Measurements from ENCODE around the gene PLXNB2. TPM values are rescaled to one million over a fixed set of nuclear protein-coding genes. Genes with fewer than 3 reads are reported as not detected.
A peak's percentile ranks its signal among the peaks of the same experiment; 100 is the strongest.

The PLXNB2 gene
- total RNA-seq, 5 donors from 2014 or later (not counting 1 experiment from before 2014, with no cell fraction given): 4.3 to 11.8 (median 6.5) TPM

GRCh38 chr22:50269970-50270665, 37.3 kb downstream of the PLXNB2 start, which contains the start of gene MAPK11:
Gene MAPK11 (minus strand): TSS chr22:50270380. CDS start chr22:50270292, 88 bp downstream.
- Mint-ChIP-seq H3K4me3 (peak within 1 kb of the TSS; percentile 68 to 76 (median 75)), H3K4me1 (peaks cover 14 to 26% (median 16%) of the 10 kb centered on the region in 3 donors), H3K9me3 (no peaks in the 10 kb centered on the region), H3K36me3 (no peaks in the 10 kb centered on the region), H3K27me3 (peaks cover 0 to 2% of the 10 kb centered on the region in 2 donors), H3K27ac (no peak within 1 kb of the TSS)
- Histone ChIP-seq H3K27me3 (replicated peaks in 1 of 2; ENCODE audit: control insufficient read depth in 2 of 2, extremely low read depth in 1 of 2, insufficient read depth in 2 of 2, low read length in 1 of 2) (peaks cover 0 to 29% of the 10 kb centered on the region in 2 experiments), H3K27ac (ENCODE audit: low read length) (no peak within 1 kb of the TSS), H3K9me3 (no peaks in the 10 kb centered on the region), H3K36me3 (ENCODE audit: control insufficient read depth in 2 of 2, extremely low read depth in 1 of 2, insufficient read depth in 1 of 2, low read length in 1 of 2) (no peaks in the 10 kb centered on the region), H3K4me1 (ENCODE audit: control insufficient read depth in 1 of 2, extremely low read depth in 1 of 2, insufficient read depth in 2 of 2, low read length in 2 of 2) (peaks cover 2 to 44% of the 10 kb centered on the region in 2 experiments), H3K4me3 (ENCODE audit: control insufficient read depth in 1 of 2, extremely low read depth in 1 of 2, low read length in 1 of 2) (peak within 1 kb of the TSS; percentile 53 to 71)
- DNase-seq (peak; percentile 40 to 85 (median 63)), ATAC-seq (replicated peaks in 1 of 4) (peak; percentile 76 to 77 (median 76))
- ChIA-PET POLR2A (no interaction called here), CTCF (interaction anchor here in 1 of 2 donors (0.6 kb wide), 2 partner anchors 210 to 1814 kb away, joined by 3 to 6 read pairs; no protein-coding TSS in a partner anchor)
- WGBS (ENCODE audit: insufficient coverage): under 1% methylated on average over 61 of the region's 92 CpGs

DNA sequence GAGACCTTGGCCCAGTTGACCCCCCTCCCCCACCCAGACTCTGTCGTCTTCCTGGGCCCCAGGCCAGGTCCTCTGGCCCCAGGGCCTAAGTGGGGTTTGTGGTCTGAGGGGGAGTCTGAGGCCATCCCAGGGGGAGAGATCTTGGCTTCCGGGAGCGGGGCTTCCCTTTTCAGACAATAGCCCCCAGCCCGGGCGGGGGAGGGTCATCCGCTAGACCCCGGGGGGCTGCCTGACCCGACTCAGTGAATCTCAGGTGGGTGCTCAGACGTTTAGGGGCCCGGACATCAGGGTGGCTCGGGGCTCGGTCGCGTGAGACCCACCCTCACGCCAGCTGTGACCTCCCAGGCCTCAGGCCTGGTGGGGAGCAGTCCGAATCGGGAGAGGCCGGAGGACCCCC, 37.9 kb downstream of the PLXNB2 start:
- H3K27me3 Mint-ChIP-seq: peaks cover 0 to 3% of the 10 kb centered on the region in 2 donors
- no peaks in the 10 kb centered on the region for H3K36me3 Mint-ChIP-seq
- H3K27ac ChIP-seq (ENCODE audit: low read length): no peak overlapping the region
- H3K4me3 Mint-ChIP-seq: peak overlapping the region; percentile 39 to 68 (median 61)
- H3K9me3 Mint-ChIP-seq: no peaks in the 10 kb centered on the region
- peaks cover 12 to 26% (median 14%) of the 10 kb centered on the region in 3 donors for H3K4me1 Mint-ChIP-seq
- H3K27me3 ChIP-seq (replicated peaks in 1 of 2; ENCODE audit: control insufficient read depth in 2 of 2, extremely low read depth in 1 of 2, insufficient read depth in 2 of 2, low read length in 1 of 2): peaks cover 0 to 29% of the 10 kb centered on the region in 2 experiments
- ChIA-PET CTCF (interaction anchor here in 1 of 2 donors (0.6 kb wide), 2 partner anchors 210 to 1813 kb away, joined by 3 to 6 read pairs; no protein-coding TSS in a partner anchor), POLR2A (no interaction called here)
- ATAC-seq (replicated peaks in 1 of 4) (no peak), DNase-seq (no peak)
- no peaks in the 10 kb centered on the region for H3K9me3 ChIP-seq
- H3K4me3 ChIP-seq (ENCODE audit: control insufficient read depth in 1 of 2, extremely low read depth in 1 of 2, low read length in 1 of 2): peak overlapping the region in 1 of 2 donors; percentile 53
- no peaks in the 10 kb centered on the region for H3K36me3 ChIP-seq (ENCODE audit: control insufficient read depth in 2 of 2, extremely low read depth in 1 of 2, insufficient read depth in 1 of 2, low read length in 1 of 2)
- 9% methylated on average over 7 of the region's 18 CpGs for WGBS (ENCODE audit: insufficient coverage)
- H3K4me1 ChIP-seq (ENCODE audit: control insufficient read depth in 1 of 2, extremely low read depth in 1 of 2, insufficient read depth in 2 of 2, low read length in 2 of 2): peaks cover 2 to 44% of the 10 kb centered on the region in 2 experiments
- no peak overlapping the region for H3K27ac Mint-ChIP-seq

- ATAC-seq (replicated peaks in 1 of 4): no peak
- CTCF ChIA-PET: no interaction called here
- H3K27me3 ChIP-seq (replicated peaks in 1 of 2; ENCODE audit: control insufficient read depth in 2 of 2, extremely low read depth in 1 of 2, insufficient read depth in 2 of 2, low read length in 1 of 2): peaks cover 0 to 30% of the 10 kb centered on the region in 2 experiments
These were observed 38.8 kb downstream of the PLXNB2 start for GRCh38 chr22:50268655-50269113.

GRCh38 chr22:50267591-50268390, 39.7 kb downstream of the PLXNB2 start:
- H3K9me3 ChIP-seq: no peaks in the 10 kb centered on the region
- no peaks in the 10 kb centered on the region for H3K36me3 ChIP-seq (ENCODE audit: control insufficient read depth in 2 of 2, extremely low read depth in 1 of 2, insufficient read depth in 1 of 2, low read length in 1 of 2)
- H3K4me3 ChIP-seq (ENCODE audit: control insufficient read depth in 1 of 2, extremely low read depth in 1 of 2, low read length in 1 of 2): no peak overlapping the region
- 33% methylated on average over 50 of the region's 75 CpGs for WGBS (ENCODE audit: insufficient coverage)
- peak overlapping the region in 1 of 3 donors; percentile 68 for H3K4me3 Mint-ChIP-seq
- DNase-seq (peak in 26 of 35 experiments; percentile 16 to 74 (median 42)), ATAC-seq (replicated peaks in 1 of 4) (peak in 1 of 4 experiments; percentile 42)
- H3K27ac ChIP-seq (ENCODE audit: low read length): no peak overlapping the region
- peaks cover 2 to 40% of the 10 kb centered on the region in 2 experiments for H3K4me1 ChIP-seq (ENCODE audit: control insufficient read depth in 1 of 2, extremely low read depth in 1 of 2, insufficient read depth in 2 of 2, low read length in 2 of 2)
- H3K27ac Mint-ChIP-seq: no peak overlapping the region
- H3K9me3 Mint-ChIP-seq: no peaks in the 10 kb centered on the region
- H3K4me1 Mint-ChIP-seq: peaks cover 7 to 20% (median 12%) of the 10 kb centered on the region in 3 donors
- ChIA-PET POLR2A (no interaction called here), CTCF (interaction anchor here in 1 of 2 donors (0.7 to 0.8 kb wide), 2 partner anchors 29 to 94 kb away, joined by 3 to 8 read pairs; no protein-coding TSS in a partner anchor)
- no peaks in the 10 kb centered on the region for H3K36me3 Mint-ChIP-seq
- H3K27me3 ChIP-seq (replicated peaks in 1 of 2; ENCODE audit: control insufficient read depth in 2 of 2, extremely low read depth in 1 of 2, insufficient read depth in 2 of 2, low read length in 1 of 2): peaks cover 0 to 37% of the 10 kb centered on the region in 2 experiments
- peaks cover 0 to 8% of the 10 kb centered on the region in 2 donors for H3K27me3 Mint-ChIP-seq

More at GRCh38 chr22:50268655-50269113, 38.8 kb downstream of the PLXNB2 start:
- Mint-ChIP-seq H3K4me3 (peak overlapping the region in 2 of 3 donors; percentile 28 to 68), H3K27ac (no peak overlapping the region), H3K27me3 (peaks cover 0 to 3% of the 10 kb centered on the region in 2 donors), H3K4me1 (peaks cover 7 to 20% (median 12%) of the 10 kb centered on the region in 3 donors), H3K9me3 (no peaks in the 10 kb centered on the region), H3K36me3 (no peaks in the 10 kb centered on the region)
- peaks cover 2 to 40% of the 10 kb centered on the region in 2 experiments for H3K4me1 ChIP-seq (ENCODE audit: control insufficient read depth in 1 of 2, extremely low read depth in 1 of 2, insufficient read depth in 2 of 2, low read length in 2 of 2)
- H3K27ac ChIP-seq (ENCODE audit: low read length): no peak overlapping the region
- H3K36me3 ChIP-seq (ENCODE audit: control insufficient read depth in 2 of 2, extremely low read depth in 1 of 2, insufficient read depth in 1 of 2, low read length in 1 of 2): no peaks in the 10 kb centered on the region
- 89% methylated on average over 5 of the region's 9 CpGs for WGBS (ENCODE audit: insufficient coverage)
- DNase-seq: no peak
- no peaks in the 10 kb centered on the region for H3K9me3 ChIP-seq
- POLR2A ChIA-PET: no interaction called here
- H3K4me3 ChIP-seq (ENCODE audit: control insufficient read depth in 1 of 2, extremely low read depth in 1 of 2, low read length in 1 of 2): no peak overlapping the region

DNA sequence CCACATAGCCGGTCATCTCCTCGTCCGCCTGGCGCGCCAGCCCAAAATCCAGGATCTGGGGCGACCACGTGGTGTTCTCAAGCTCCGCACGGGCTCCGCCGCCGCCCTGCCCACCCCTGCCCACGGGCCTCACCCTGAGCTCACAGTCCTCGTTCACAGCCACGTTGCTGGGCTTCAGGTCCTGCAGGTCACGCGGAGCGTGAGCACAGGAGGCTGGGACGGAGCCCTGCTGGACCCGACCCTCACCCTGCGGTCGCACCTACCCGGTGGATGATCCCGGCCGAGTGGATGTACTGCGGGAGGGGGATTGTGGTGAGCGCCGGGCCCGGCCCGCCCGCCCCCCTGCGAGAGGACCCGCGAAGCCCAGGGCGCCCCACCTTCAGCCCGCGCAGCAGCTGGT, 40.5 kb downstream of the PLXNB2 start:
- H3K27me3 Mint-ChIP-seq: peaks cover 5 to 16% of the 10 kb centered on the region in 2 donors
- no peak overlapping the region for H3K27ac Mint-ChIP-seq
- ChIA-PET CTCF (no interaction called here), POLR2A (no interaction called here)
- H3K4me3 Mint-ChIP-seq: no peak overlapping the region
- no peaks in the 10 kb centered on the region for H3K36me3 ChIP-seq (ENCODE audit: control insufficient read depth in 2 of 2, extremely low read depth in 1 of 2, insufficient read depth in 1 of 2, low read length in 1 of 2)
- no peak for DNase-seq
- WGBS (ENCODE audit: insufficient coverage): 90% methylated on average over 28 of the region's 37 CpGs
- no peaks in the 10 kb centered on the region for H3K9me3 Mint-ChIP-seq
- H3K27me3 ChIP-seq (replicated peaks in 1 of 2; ENCODE audit: control insufficient read depth in 2 of 2, extremely low read depth in 1 of 2, insufficient read depth in 2 of 2, low read length in 1 of 2): peaks cover 0 to 37% of the 10 kb centered on the region in 2 experiments
- H3K27ac ChIP-seq (ENCODE audit: low read length): no peak overlapping the region
- no peaks in the 10 kb centered on the region for H3K36me3 Mint-ChIP-seq
- peaks cover 2 to 43% of the 10 kb centered on the region in 2 experiments for H3K4me1 ChIP-seq (ENCODE audit: control insufficient read depth in 1 of 2, extremely low read depth in 1 of 2, insufficient read depth in 2 of 2, low read length in 2 of 2)
- H3K4me3 ChIP-seq (ENCODE audit: control insufficient read depth in 1 of 2, extremely low read depth in 1 of 2, low read length in 1 of 2): no peak overlapping the region
- no peaks in the 10 kb centered on the region for H3K9me3 ChIP-seq
- no peak for ATAC-seq (replicated peaks in 1 of 4)
- peaks cover 12 to 23% (median 17%) of the 10 kb centered on the region in 3 donors for H3K4me1 Mint-ChIP-seq
